ENCODE measurements around the gene PRPH2.

GRCh38 chr6:42704251-42704936, 18.0 kb downstream of the PRPH2 start:
- TF ChIP-seq POLR2A (IDR thresholded peaks at IDR 0.05) (no peak), CTCF (IDR thresholded peaks at IDR 0.05) (no peak)

Data from Peyer's patch (tissue), 4 donors.